Activated naive CD4-positive, alpha-beta T cell treated with anti-CD3 and anti-CD28 coated beads, Interleukin-2, amount 10 ng/mL, durations not matched to agents 7 days and 5 days (primary cell): ENCODE results near the gene TBC1D9B.

Experiments
- CTCF ChIA-PET: fragments of 350-600 bp; sonication (Branson Sonifier 250); formaldehyde crosslinking; loops from one replicate; lab custom pipeline; 2021; ENCODE audit warnings: antibody characterized with exemption; lab: Charles Lee
- DNase-seq: peaks from one replicate; pipeline ENCODE4 v3.0.0-alpha.2; 2020
- H3K27ac Mint-ChIP-seq: one replicate; pipeline ENCODE4 v1.8.0; 2021; ENCODE audit warnings: mild to moderate bottlenecking, moderate library complexity, mixed read lengths
- H3K27me3 Mint-ChIP-seq: one replicate; pipeline ENCODE4 v1.8.0; 2021; ENCODE audit warnings: mild to moderate bottlenecking, mixed read lengths
- H3K36me3 Mint-ChIP-seq: one replicate; pipeline ENCODE4 v1.8.0; 2021; ENCODE audit warnings: mixed read lengths
- H3K4me1 Mint-ChIP-seq: one replicate; pipeline ENCODE4 v1.8.0; 2021; ENCODE audit warnings: mixed read lengths
- H3K4me3 Mint-ChIP-seq: one replicate; pipeline ENCODE4 v1.8.0; 2021; ENCODE audit warnings: mild to moderate bottlenecking, moderate library complexity, mixed read lengths
- H3K9me3 Mint-ChIP-seq: one replicate; pipeline ENCODE4 v1.8.0; 2021; ENCODE audit warnings: mixed read lengths

Gene TBC1D9B

DNA sequence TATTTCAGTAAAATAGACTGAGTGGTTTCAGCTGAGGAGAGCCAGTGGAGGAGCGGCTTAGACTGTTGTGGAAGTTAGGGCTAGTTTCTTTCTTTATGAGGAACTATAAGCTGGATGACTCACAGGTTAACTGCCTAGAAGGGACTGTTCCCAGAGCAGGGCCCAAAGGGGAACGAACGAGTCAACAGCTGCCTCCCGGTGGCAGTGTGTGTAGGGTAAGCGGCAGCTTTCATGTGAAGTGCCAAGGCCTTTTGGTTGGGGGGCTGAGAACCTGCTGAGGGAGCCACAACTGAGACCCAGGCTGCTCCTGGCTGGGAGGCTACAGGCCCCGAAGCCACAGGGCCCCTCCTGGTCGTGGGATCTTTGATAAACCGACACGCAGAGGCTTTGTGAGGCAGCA lies 80.0 kb downstream of the TBC1D9B start:
- H3K36me3 Mint-ChIP-seq = peaks cover 67% of the 10 kb centered on the region

GRCh38 chr5:179825655-179826182 lies 82.0 kb downstream of the TBC1D9B start:
- Mint-ChIP-seq H3K4me3 (no peak overlapping the region), H3K27ac (no peak overlapping the region), H3K9me3 (no peaks in the 10 kb centered on the region), H3K36me3 (peaks cover 58% of the 10 kb centered on the region), H3K4me1 (peaks cover 24% of the 10 kb centered on the region), H3K27me3 (no peaks in the 10 kb centered on the region)
- CTCF ChIA-PET = interaction anchor here (1.3 kb wide), 1 partner anchor 24 kb away, joined by 5 read pairs; no protein-coding TSS in a partner anchor
- DNase-seq = no peak

More for the DNA sequence above, 80.0 kb downstream of the TBC1D9B start:
- Mint-ChIP-seq H3K27ac (peak overlapping the region; percentile 14), H3K4me1 (peaks cover 13% of the 10 kb centered on the region), H3K27me3 (no peaks in the 10 kb centered on the region), H3K4me3 (no peak overlapping the region), H3K9me3 (no peaks in the 10 kb centered on the region)
- CTCF ChIA-PET = interaction anchor here (1.0 kb wide), 1 partner anchor 25 kb away, joined by 4 read pairs; no protein-coding TSS in a partner anchor
- DNase-seq = no peak

- no peak for DNase-seq
- Mint-ChIP-seq H3K4me1 (peaks cover 33% of the 10 kb centered on the region), H3K27ac (no peak overlapping the region), H3K27me3 (no peaks in the 10 kb centered on the region), H3K4me3 (no peak overlapping the region), H3K36me3 (peaks cover 50% of the 10 kb centered on the region), H3K9me3 (no peaks in the 10 kb centered on the region)
- CTCF ChIA-PET = interaction anchor here (1.3 kb wide), 1 partner anchor 23 kb away, joined by 5 read pairs; no protein-coding TSS in a partner anchor
Observed at GRCh38 chr5:179824745-179825112, 83.0 kb downstream of the TBC1D9B start.

- Mint-ChIP-seq H3K27ac (no peak overlapping the region), H3K4me1 (peaks cover 36% of the 10 kb centered on the region)
Observed at GRCh38 chr5:179823937-179824744, 83.6 kb downstream of the TBC1D9B start.

DNA sequence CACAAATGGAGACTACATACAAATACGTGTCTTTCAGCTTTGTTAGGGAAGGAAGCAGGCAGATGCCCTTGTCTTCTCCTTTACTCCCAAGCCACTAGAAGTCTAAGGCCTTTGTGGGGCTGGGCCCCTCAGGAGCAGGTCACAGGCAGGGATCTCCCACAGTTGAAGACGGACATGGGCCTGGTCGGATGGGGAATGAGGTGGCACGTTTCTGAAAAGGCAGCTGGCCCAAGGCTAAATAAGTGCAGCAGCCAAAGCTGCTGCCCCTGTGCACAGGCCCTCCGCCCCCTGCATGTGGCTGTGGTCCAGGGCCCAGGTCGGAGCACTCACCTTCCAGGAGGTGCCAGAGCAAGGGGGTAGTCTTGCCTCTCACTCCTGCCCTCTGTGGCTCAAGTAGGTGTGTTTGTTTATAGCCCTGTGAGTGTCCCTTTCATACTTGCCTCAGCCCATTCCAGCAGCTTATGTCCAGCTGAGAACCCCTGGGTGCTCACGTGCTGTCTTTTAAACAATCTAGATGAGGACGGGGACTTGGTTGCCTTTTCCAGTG lies 85.2 kb downstream of the TBC1D9B start:
- CTCF ChIA-PET = interaction anchor here (0.6 kb wide), 1 partner anchor 83 kb away, joined by 3 read pairs; no protein-coding TSS in a partner anchor
- peak overlapping the region; percentile 98 for H3K27ac Mint-ChIP-seq
- no peaks in the 10 kb centered on the region for H3K9me3 Mint-ChIP-seq
- peak overlapping the region; percentile 91 for H3K4me3 Mint-ChIP-seq
- peaks cover 48% of the 10 kb centered on the region for H3K4me1 Mint-ChIP-seq
- H3K27me3 Mint-ChIP-seq = peaks cover 10% of the 10 kb centered on the region
- H3K36me3 Mint-ChIP-seq = peaks cover 32% of the 10 kb centered on the region
- no peak for DNase-seq

More at GRCh38 chr5:179823937-179824744, 83.6 kb downstream of the TBC1D9B start:
- H3K27me3 Mint-ChIP-seq = no peaks in the 10 kb centered on the region
- peaks cover 44% of the 10 kb centered on the region for H3K36me3 Mint-ChIP-seq
- CTCF ChIA-PET = interaction anchor here (1.3 kb wide), 1 partner anchor 22 kb away, joined by 5 read pairs; no protein-coding TSS in a partner anchor
- DNase-seq = no peak
- no peaks in the 10 kb centered on the region for H3K9me3 Mint-ChIP-seq
- H3K4me3 Mint-ChIP-seq = no peak overlapping the region

- H3K4me1 Mint-ChIP-seq = peaks cover 52% of the 10 kb centered on the region
- H3K36me3 Mint-ChIP-seq = peaks cover 28% of the 10 kb centered on the region
- CTCF ChIA-PET = interaction anchor here (0.6 kb wide), 1 partner anchor 84 kb away, joined by 3 read pairs; no protein-coding TSS in a partner anchor
Observed at GRCh38 chr5:179822059-179822432, 85.7 kb downstream of the TBC1D9B start.

DNA sequence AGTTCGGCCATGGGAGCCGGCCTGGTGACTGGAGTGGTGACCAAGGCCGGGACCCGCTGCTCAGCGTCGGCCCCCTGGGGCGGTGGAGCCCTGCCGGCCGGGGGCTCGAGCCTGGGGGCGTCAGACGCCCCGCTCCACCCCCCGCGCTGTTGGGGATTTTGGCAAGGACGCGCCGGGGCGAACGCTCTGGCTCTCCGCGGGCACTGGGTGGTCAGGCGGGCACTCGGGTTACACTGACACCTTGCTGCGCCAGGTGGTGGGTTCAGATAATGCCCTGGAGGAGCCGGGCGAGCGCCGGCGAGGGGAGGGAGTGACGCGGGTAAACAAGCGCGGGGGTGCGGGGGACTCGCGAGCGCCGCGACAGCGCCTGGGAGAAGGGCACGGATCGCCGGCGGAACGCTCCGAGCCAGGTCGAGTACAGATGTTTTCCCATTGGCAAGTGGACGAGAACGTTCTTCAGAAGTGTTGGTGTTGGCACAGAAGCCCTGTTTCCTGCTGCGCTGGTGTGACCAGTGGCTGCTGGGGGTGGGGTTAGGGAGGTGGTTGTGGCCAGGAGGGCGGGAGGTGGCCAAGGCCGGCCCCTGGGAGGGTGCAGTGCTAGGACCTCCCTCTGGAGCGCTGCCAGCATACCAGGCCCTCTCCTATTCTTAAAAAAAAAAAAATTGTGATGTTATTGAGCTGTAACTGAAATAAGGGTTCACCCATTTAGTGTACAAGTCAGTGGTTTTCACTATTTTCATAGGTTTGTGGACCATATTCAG lies 86.2 kb downstream of the TBC1D9B start:
- H3K27me3 Mint-ChIP-seq = peaks cover 14% of the 10 kb centered on the region
- peak; percentile 92 for DNase-seq
- H3K9me3 Mint-ChIP-seq = no peaks in the 10 kb centered on the region
- peaks cover 50% of the 10 kb centered on the region for H3K4me1 Mint-ChIP-seq
- peak overlapping the region; percentile 91 for H3K4me3 Mint-ChIP-seq
- CTCF ChIA-PET = interaction anchor here (0.6 to 2.1 kb wide), 2 partner anchors 19 to 84 kb away, joined by 3 to 12 read pairs; no protein-coding TSS in a partner anchor
- peak overlapping the region; percentile 98 for H3K27ac Mint-ChIP-seq
- peaks cover 23% of the 10 kb centered on the region for H3K36me3 Mint-ChIP-seq

More at GRCh38 chr5:179822059-179822432, 85.7 kb downstream of the TBC1D9B start:
- no peak for DNase-seq
- Mint-ChIP-seq H3K27me3 (peaks cover 14% of the 10 kb centered on the region), H3K27ac (peak overlapping the region; percentile 98), H3K9me3 (no peaks in the 10 kb centered on the region), H3K4me3 (peak overlapping the region; percentile 91)

GRCh38 chr5:179820483-179821297 lies 87.0 kb downstream of the TBC1D9B start, which contains the start of gene SQSTM1:
Gene SQSTM1, plus strand, starts transcription at chr5:179820905. Its CDS starts 32 bp downstream, at chr5:179820937.
- H3K9me3 Mint-ChIP-seq = no peaks in the 10 kb centered on the region
- H3K27me3 Mint-ChIP-seq = peaks cover 17% of the 10 kb centered on the region
- CTCF ChIA-PET = interaction anchor here (2.1 kb wide), 1 partner anchor 18 kb away, joined by 12 read pairs; no protein-coding TSS in a partner anchor
- peak within 1 kb of the TSS; percentile 91 for H3K4me3 Mint-ChIP-seq
- peaks cover 53% of the 10 kb centered on the region for H3K4me1 Mint-ChIP-seq
- peak; percentile 83 for DNase-seq
- peaks cover 21% of the 10 kb centered on the region for H3K36me3 Mint-ChIP-seq
- H3K27ac Mint-ChIP-seq = peak within 1 kb of the TSS; percentile 98

DNA sequence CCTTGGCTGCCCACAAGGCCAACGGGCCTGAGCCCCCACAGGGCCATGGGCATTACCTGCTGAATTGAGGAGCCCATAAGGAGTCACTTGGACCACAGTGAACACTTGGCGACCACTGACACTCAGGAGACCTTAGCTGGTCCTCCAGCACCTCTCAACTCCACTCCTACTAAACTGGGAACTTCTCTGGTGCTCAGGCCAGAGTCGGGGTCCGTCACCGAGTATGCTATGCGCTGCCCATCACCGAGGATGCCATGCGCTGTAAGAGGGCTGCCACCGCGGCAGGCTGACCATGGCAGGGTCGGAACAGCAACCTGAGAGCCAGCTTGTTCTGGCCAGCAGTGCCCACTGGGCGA lies 87.6 kb downstream of the TBC1D9B start:
- peaks cover 21% of the 10 kb centered on the region for H3K36me3 Mint-ChIP-seq
- CTCF ChIA-PET = interaction anchor here (1.1 to 2.1 kb wide), 2 partner anchors 17 to 24 kb away, joined by 3 to 12 read pairs; no protein-coding TSS in a partner anchor

DNA sequence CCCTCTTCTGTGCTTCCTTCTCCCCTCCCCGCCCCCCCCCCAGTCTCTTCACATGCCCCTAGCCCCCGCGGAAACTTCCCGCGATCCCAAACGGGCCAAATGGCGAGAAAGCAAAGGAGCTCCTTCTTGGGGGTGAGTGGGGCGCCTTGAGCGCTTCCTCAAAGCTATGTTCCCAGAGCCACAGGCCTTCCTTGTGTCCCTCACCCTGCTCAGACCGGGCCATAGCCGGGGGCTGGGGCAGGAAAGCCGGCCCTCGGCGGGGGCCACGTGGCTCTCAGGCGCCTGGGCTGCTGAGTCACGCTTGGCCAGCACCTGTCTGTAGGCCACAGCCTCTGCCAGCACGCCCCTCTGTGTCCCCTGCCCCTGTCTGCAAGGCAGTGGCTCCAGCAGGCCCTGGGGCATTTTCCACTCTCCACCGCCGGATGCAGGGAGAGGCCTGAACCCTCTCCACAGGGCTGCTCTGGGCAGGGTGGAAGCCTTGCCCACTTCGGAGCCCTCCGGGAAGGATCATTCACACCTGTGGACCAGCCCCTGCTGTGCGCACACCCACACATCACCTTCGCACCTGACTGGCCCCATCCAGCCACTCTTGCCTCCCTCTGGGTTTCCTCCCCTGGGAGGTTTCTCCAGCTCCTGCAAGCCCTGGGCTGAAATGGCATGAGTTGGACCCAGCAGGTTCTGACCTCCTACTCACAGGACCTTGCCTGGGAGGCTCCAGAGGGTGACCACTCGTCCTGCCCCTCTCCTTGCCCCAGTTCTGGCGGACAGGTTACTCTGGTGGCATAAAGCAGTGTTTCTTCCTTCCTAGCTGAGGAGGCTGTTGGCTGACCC lies 88.2 kb downstream of the TBC1D9B start:
- CTCF ChIA-PET = interaction anchor here (1.1 to 2.1 kb wide), 2 partner anchors 17 to 24 kb away, joined by 3 to 12 read pairs; no protein-coding TSS in a partner anchor
- Mint-ChIP-seq H3K27ac (peak overlapping the region; percentile 84), H3K4me3 (peak overlapping the region; percentile 91), H3K4me1 (peaks cover 52% of the 10 kb centered on the region), H3K36me3 (peaks cover 17% of the 10 kb centered on the region), H3K27me3 (peaks cover 18% of the 10 kb centered on the region), H3K9me3 (no peaks in the 10 kb centered on the region)
- peak; percentile 44 for DNase-seq

More for the DNA sequence above, 87.6 kb downstream of the TBC1D9B start:
- Mint-ChIP-seq H3K4me1 (peaks cover 54% of the 10 kb centered on the region), H3K4me3 (peak overlapping the region; percentile 91), H3K27ac (peak overlapping the region; percentile 84), H3K27me3 (peaks cover 18% of the 10 kb centered on the region), H3K9me3 (no peaks in the 10 kb centered on the region)
- DNase-seq = no peak

DNA sequence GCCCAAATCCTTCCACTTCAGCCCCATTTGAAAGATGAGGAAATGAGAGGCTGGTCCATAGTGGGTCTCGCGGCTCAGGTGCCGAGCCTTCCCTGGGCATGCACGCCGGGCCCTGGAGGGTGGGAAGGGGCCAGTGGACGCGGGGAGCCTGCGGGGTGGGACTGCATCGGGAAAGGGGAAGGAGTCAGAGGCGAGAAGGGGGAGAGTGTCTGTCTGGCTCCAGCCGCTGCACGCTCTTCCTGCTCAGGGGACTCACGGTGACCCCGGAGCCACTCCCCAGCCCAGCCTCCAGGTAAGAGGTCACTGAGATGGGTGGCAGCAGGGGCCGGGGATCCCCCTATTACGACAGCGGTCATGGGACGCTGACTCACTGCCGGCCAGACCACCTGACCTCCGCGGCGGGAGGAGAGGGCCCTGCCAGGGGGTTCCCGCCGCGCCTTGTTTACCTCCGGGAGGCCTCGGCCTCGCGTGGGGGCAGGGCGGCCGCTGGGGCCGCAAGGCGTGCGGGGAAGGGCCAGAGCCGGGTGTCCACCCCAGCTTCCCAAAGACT lies 88.9 kb downstream of the TBC1D9B start:
- peaks cover 16% of the 10 kb centered on the region for H3K36me3 Mint-ChIP-seq
- H3K4me1 Mint-ChIP-seq = peaks cover 50% of the 10 kb centered on the region
- CTCF ChIA-PET = no interaction called here
- H3K4me3 Mint-ChIP-seq = peak overlapping the region; percentile 70
- peaks cover 18% of the 10 kb centered on the region for H3K27me3 Mint-ChIP-seq
- peak; percentile 91 for DNase-seq
- peak overlapping the region; percentile 85 for H3K27ac Mint-ChIP-seq
- H3K9me3 Mint-ChIP-seq = no peaks in the 10 kb centered on the region
